CD4-positive, alpha-beta T cell treated with Interleukin-6 for 4 hours (primary cell): ENCODE results near the gene HCFC1R1.

Experiments
- DNase-seq: peaks from one replicate; pipeline ENCODE4 v3.0.0-alpha.2; 2020; ENCODE audit warnings: mixed read lengths

HCFC1R1 gene

DNA sequence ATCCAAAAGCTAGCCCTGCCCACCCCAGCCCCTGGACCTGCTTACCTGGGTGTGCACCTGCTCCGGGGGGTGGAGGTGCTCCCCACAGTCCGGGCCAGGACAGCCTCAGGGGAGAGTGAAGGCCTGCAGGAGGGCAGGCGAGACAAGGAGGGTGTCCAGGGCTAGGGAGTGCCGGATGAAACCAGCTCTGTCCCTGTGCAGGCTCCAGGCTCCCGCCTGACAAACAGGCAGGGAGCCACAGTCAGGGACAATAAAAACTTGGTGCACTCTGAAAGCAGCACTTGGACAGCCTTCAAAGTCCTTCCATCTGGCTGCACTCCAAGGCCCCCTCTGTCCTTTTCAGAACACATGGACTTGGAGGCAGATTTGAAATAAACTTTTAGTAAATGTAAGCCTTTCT, 50.6 kb downstream of the HCFC1R1 start:
- DNase-seq: no peak
